Gastrocnemius medialis (tissue), 4 donors: ENCODE data around the gene BIK.

Experiments
- POLR2A ChIP-seq, 2 donors: fragments of 450-650 bp; IDR thresholded peaks; one replicate each; pipeline ENCODE4 v1.6.1; 2017; ENCODE audit warnings: antibody characterized with exemption in 2 of 2, mild to moderate bottlenecking in 2 of 2, moderate library complexity in 2 of 2
- TF ChIP-seq, protein P1 (sequence below), 5 experiments: fragments of 450-650 bp in 3 of 5; fragments of 200-600 bp in 2 of 5; sonication (generic) in 2 of 5; IDR thresholded peaks in 4 of 5; conservative IDR thresholded peaks in 1 of 5; 1 replicate in 4 of 5; 2 replicates in 1 of 5; pipeline ENCODE4 v1.5.1; 2016 to 2019; ENCODE audit warnings: antibody characterized with exemption in 5 of 5, mild to moderate bottlenecking in 3 of 5, moderate library complexity in 3 of 5

- TF ChIP-seq, protein P1, sequence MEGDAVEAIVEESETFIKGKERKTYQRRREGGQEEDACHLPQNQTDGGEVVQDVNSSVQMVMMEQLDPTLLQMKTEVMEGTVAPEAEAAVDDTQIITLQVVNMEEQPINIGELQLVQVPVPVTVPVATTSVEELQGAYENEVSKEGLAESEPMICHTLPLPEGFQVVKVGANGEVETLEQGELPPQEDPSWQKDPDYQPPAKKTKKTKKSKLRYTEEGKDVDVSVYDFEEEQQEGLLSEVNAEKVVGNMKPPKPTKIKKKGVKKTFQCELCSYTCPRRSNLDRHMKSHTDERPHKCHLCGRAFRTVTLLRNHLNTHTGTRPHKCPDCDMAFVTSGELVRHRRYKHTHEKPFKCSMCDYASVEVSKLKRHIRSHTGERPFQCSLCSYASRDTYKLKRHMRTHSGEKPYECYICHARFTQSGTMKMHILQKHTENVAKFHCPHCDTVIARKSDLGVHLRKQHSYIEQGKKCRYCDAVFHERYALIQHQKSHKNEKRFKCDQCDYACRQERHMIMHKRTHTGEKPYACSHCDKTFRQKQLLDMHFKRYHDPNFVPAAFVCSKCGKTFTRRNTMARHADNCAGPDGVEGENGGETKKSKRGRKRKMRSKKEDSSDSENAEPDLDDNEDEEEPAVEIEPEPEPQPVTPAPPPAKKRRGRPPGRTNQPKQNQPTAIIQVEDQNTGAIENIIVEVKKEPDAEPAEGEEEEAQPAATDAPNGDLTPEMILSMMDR (IDR thresholded peaks at IDR 0.05 in 4 of 5, conservative IDR thresholded peaks at IDR 0.05 in 1 of 5) = no peak
- no peak for TF ChIP-seq POLR2A (IDR thresholded peaks at IDR 0.05)
These were observed 30.8 kb upstream of the BIK start for GRCh38 chr22:43079742-43080141.
